Uterus (tissue), 4 donors: Measurements from ENCODE around the gene HSPA12A. TPM values are rescaled to one million over a fixed set of nuclear protein-coding genes. Genes with fewer than 3 reads are reported as not detected.
"Not testable (repeated sequence)": the region's sequence is repeated elsewhere in the genome, so short reads cannot be mapped to it uniquely, and the experiment has no call there.

Source experiments
- DNase-seq, 2 donors: peaks; one replicate each; pipeline ENCODE4 v3.0.0-alpha.2; 2019 to 2020
- H3K27ac ChIP-seq, 2 donors: fragments of 200-600 bp; sonication (generic); 1 replicate in 1 of 2; 2 replicates in 1 of 2; pipeline ENCODE4 v1.5.1; 2016 to 2018
- H3K27me3 ChIP-seq, 2 donors: fragments of 200-600 bp; sonication (generic); one replicate each; pipeline ENCODE4 v1.5.1; 2018 to 2019; ENCODE audit warnings: control low read depth in 1 of 2
- H3K36me3 ChIP-seq, 2 donors: fragments of 200-600 bp; sonication (generic); one replicate each; pipeline ENCODE4 v1.5.1; 2019; ENCODE audit warnings: control low read depth in 1 of 2
- H3K4me1 ChIP-seq, 2 donors: fragments of 200-600 bp; sonication (generic); one replicate each; pipeline ENCODE4 v1.5.1; 2018 to 2019; ENCODE audit warnings: control low read depth in 1 of 2
- H3K4me3 ChIP-seq, 2 donors: fragments of 200-600 bp; sonication (generic); 1 replicate in 1 of 2; 2 replicates in 1 of 2; pipeline ENCODE4 v1.5.1; 2018 to 2019; ENCODE audit warnings: mild to moderate bottlenecking in 1 of 2
- H3K9me3 ChIP-seq, 2 donors: fragments of 200-600 bp; sonication (generic); one replicate each; pipeline ENCODE4 v1.5.1; 2019; ENCODE audit warnings: control low read depth in 1 of 2
- POLR2A ChIP-seq, 2 donors: fragments of 450-650 bp; IDR thresholded peaks; one replicate each; pipeline ENCODE4 v1.6.1; 2016; ENCODE audit warnings: antibody characterized with exemption in 2 of 2, mild to moderate bottlenecking in 1 of 2, moderate library complexity in 1 of 2
- intact Hi-C: fragments of 100-400 bp; cut with DNase I; formaldehyde crosslinking; loops from one replicate; pipeline ENCODE4 v1.15.1; 2023; ENCODE audit warnings: low total_unique reads
- total RNA-seq, 4 donors: library from RNA; depleted of rRNA in 3 of 4; stranded (reverse); fragments of >200 nt in 3 of 4; gene quantifications; one replicate each; pipeline versions ENCODE4 v1.1.0 to v1.2.4, GENCODE V29; 2014 to 2023
- TF ChIP-seq, protein P1 (sequence below), 4 experiments: fragments of 200-600 bp in 2 of 4; fragments of 450-650 bp in 2 of 4; sonication (generic) in 2 of 4; IDR thresholded peaks; one replicate each; pipeline ENCODE4 v1.5.1; 2016 to 2019; ENCODE audit warnings: antibody characterized with exemption in 4 of 4, mild to moderate bottlenecking in 2 of 4, moderate library complexity in 1 of 4
- donor health status: DM: yes; HTN: yes; CAD: no.

HSPA12A gene
- total RNA-seq, 4 donors from 2014 or later = 4.9 to 32.0 (median 16.0) TPM

DNA sequence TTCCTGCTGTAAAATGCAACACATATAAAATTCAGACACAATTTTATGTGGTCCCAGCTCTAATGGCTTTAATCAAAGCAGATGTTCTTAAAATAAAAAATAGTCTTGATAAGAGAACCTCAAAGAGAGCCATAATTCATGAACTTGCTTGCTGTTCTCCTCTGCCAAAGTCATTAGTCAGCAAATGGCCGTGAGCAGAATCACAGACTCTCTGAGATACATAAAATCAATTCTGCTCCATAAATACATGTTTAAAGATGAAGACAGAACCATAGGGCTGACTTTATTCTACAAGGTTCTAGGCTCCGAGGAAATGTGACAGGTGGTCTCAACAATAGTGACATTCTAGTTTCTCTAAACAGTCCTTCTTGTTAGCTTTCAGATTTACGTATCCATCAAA, 29.8 kb downstream of the HSPA12A start:
- intact Hi-C loops = no loop called here
- no peak for TF ChIP-seq POLR2A (IDR thresholded peaks at IDR 0.05)
- TF ChIP-seq, protein P1, sequence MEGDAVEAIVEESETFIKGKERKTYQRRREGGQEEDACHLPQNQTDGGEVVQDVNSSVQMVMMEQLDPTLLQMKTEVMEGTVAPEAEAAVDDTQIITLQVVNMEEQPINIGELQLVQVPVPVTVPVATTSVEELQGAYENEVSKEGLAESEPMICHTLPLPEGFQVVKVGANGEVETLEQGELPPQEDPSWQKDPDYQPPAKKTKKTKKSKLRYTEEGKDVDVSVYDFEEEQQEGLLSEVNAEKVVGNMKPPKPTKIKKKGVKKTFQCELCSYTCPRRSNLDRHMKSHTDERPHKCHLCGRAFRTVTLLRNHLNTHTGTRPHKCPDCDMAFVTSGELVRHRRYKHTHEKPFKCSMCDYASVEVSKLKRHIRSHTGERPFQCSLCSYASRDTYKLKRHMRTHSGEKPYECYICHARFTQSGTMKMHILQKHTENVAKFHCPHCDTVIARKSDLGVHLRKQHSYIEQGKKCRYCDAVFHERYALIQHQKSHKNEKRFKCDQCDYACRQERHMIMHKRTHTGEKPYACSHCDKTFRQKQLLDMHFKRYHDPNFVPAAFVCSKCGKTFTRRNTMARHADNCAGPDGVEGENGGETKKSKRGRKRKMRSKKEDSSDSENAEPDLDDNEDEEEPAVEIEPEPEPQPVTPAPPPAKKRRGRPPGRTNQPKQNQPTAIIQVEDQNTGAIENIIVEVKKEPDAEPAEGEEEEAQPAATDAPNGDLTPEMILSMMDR (IDR thresholded peaks at IDR 0.05) = no peak
- H3K27ac ChIP-seq = no peak overlapping the region
- no peaks in the 10 kb centered on the region for H3K27me3 ChIP-seq
- peaks cover 0 to 3% of the 10 kb centered on the region in 2 donors for H3K4me1 ChIP-seq
- no peak for DNase-seq
- H3K9me3 ChIP-seq = no peaks in the 10 kb centered on the region
- H3K36me3 ChIP-seq = no peaks in the 10 kb centered on the region
- H3K4me3 ChIP-seq = no peak overlapping the region

DNA sequence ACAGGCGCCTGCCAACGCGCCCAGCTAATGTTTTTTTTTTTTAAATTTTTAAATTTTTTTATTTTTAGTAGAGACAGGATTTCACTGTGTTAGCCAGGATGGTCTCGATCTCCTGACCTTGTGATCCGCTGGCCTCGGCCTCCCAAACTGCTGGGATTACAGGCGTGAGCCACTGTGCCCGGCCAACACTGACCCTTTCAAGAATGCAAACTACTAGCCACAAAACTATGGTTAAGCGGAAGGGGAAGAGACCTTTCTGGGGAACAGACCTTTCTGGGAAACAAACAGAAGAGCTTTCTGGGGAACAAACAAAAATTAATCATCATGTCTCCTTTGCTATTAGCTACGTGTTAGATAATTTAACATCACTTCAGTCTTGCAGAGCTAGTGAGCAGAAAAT, 30.6 kb downstream of the HSPA12A start:
- H3K27ac ChIP-seq, intact Hi-C loops, H3K36me3 ChIP-seq, H3K27me3 ChIP-seq, DNase-seq, H3K9me3 ChIP-seq, H3K4me3 ChIP-seq, H3K4me1 ChIP-seq: not testable (repeated sequence)

DNA sequence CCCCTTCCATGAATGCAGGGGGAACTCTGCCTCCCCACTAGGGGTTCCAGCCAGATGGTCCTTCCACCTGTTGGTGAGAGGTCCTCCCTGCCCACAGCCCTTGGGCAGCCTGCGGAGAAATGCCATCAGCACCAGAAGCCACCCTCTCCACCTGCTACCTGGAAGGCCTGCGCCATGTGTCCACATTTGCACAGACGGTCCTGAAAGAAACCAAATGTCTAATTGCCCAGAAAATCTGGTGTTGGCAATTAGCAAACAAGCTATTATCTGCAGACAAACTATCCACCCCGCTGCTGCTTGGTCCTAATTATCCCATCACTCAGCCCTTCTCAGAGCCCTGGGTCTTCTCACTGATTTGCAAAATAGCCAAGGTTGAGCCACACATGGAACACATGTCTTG, 32.3 kb downstream of the HSPA12A start:
- Histone ChIP-seq H3K27ac (no peak overlapping the region), H3K4me3 (no peak overlapping the region), H3K9me3 (no peaks in the 10 kb centered on the region), H3K36me3 (no peaks in the 10 kb centered on the region), H3K27me3 (no peaks in the 10 kb centered on the region), H3K4me1 (peaks cover 0 to 3% of the 10 kb centered on the region in 2 donors)
- DNase-seq = no peak
- TF ChIP-seq POLR2A (IDR thresholded peaks at IDR 0.05) = no peak
- TF ChIP-seq, protein P1 (IDR thresholded peaks at IDR 0.05) = no peak
- intact Hi-C loops = no loop called here

DNA sequence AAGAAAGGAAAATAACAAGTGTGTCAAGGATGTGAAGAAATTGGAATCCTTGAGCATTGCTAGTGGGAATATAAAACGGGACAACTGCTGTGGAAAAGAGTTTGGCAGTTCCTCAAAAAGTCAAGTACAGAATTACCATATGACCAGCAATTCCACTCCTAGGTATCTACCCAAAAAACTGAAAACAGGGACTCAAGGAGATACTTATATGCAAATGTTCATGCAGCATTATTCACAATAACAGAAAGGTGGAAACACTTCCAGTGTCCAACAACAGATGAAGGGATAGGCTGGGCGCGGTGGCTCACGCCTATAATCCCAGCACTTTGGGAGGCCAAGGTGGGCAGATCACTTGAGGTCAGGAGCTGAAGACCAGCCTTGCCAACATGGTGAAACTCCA, 33.5 kb downstream of the HSPA12A start:
- intact Hi-C loops = no loop called here

DNA sequence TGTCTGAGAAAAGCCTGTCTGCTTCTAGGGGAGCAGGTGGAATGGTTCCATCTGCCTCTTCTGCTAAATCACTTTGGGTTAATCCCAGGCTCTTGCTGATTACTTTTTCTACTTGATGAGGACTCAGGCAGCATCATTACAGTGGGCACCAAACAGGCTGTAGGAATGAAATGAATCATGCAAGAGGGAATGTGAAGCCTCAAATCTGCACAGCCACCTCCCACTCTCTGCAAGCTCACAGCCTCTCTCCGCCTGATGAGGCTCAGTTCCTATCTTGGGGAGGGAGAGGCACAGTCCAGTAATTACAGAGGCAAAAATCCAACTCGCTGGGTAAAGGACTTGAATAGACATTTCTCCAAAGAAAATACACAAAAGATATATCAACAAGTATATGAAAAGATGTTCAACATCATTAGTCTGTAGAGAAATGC, 34.0 kb downstream of the HSPA12A start:
- Histone ChIP-seq H3K4me3 (no peak overlapping the region), H3K27ac (no peak overlapping the region), H3K36me3 (no peaks in the 10 kb centered on the region), H3K4me1 (peaks cover 0 to 3% of the 10 kb centered on the region in 2 donors), H3K9me3 (no peaks in the 10 kb centered on the region), H3K27me3 (no peaks in the 10 kb centered on the region)
- TF ChIP-seq, protein P1 (IDR thresholded peaks at IDR 0.05) = no peak
- intact Hi-C loops = no loop called here
- no peak for DNase-seq

More for the DNA sequence above, 33.5 kb downstream of the HSPA12A start:
- Histone ChIP-seq H3K4me1 (peaks cover 0 to 3% of the 10 kb centered on the region in 2 donors), H3K27me3 (no peaks in the 10 kb centered on the region), H3K36me3 (no peaks in the 10 kb centered on the region), H3K4me3 (no peak overlapping the region), H3K27ac (no peak overlapping the region), H3K9me3 (no peaks in the 10 kb centered on the region)
- TF ChIP-seq, protein P1 (IDR thresholded peaks at IDR 0.05) = no peak
- DNase-seq = no peak

DNA sequence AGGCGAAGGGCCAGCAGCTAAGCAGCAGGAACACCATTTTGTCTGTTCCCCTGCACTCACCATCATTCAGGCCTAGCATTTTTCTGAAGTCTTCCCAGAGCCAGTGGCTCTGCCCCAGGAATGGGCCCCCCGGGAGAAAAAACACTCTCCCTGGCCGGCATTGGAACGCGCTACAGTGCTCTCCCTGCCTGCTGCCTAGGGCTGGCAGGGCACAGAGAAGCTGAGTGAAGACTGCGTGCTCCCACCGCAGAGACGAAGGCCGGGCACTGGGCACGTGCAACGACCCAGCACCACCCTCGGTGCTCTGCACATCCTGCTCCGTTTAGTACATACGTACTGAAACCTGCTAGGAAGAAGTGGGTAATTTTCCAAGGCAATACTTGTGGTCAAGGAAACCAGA, 34.4 kb downstream of the HSPA12A start:
- TF ChIP-seq, protein P1 (IDR thresholded peaks at IDR 0.05) = no peak
- no peak for TF ChIP-seq POLR2A (IDR thresholded peaks at IDR 0.05)
- Histone ChIP-seq H3K27ac (no peak overlapping the region), H3K9me3 (no peaks in the 10 kb centered on the region), H3K36me3 (no peaks in the 10 kb centered on the region), H3K4me3 (no peak overlapping the region), H3K27me3 (no peaks in the 10 kb centered on the region), H3K4me1 (peaks cover 0 to 3% of the 10 kb centered on the region in 2 donors)
- no peak for DNase-seq
- intact Hi-C loops = no loop called here
